Left kidney (tissue), 2 donors: ENCODE data around the gene VSIG8. TPM values are rescaled to one million over a fixed set of nuclear protein-coding genes. Genes with fewer than 3 reads are reported as not detected.
A peak's percentile ranks its signal among the peaks of the same experiment; 100 is the strongest.

Experiments used
- DNase-seq: peaks from one replicate; pipeline ENCODE4 v3.0.0-alpha.2; 2013
- polyA plus RNA-seq: library from polyadenylated mRNA; unstranded; fragments of 120-200 nt; gene quantifications from one replicate; pipeline ENCODE4 v1.2.1, GENCODE V29; 2013; ENCODE audit not compliant: insufficient read length

Gene VSIG8
- polyA plus RNA-seq, 1 donor = 0.17 TPM

- no peak for DNase-seq
Observed at GRCh38 chr1:159884296-159884695, 21.8 kb upstream of the VSIG8 start.

- DNase-seq = no peak
Observed at GRCh38 chr1:159883134-159883533, 20.7 kb upstream of the VSIG8 start.

GRCh38 chr1:159882527-159882862, 20.0 kb upstream of the VSIG8 start:
- no peak for DNase-seq

GRCh38 chr1:159881622-159882526, 19.4 kb upstream of the VSIG8 start:
- DNase-seq = peak; percentile 61

- DNase-seq = no peak
Observed at GRCh38 chr1:159880430-159880829, 18.0 kb upstream of the VSIG8 start.

GRCh38 chr1:159879977-159880376, 17.5 kb upstream of the VSIG8 start:
- DNase-seq = no peak

GRCh38 chr1:159879136-159879535, 16.7 kb upstream of the VSIG8 start:
- DNase-seq = no peak

- DNase-seq = no peak
Observed at GRCh38 chr1:159877695-159878444, 15.4 kb upstream of the VSIG8 start.

- no peak for DNase-seq
Observed at GRCh38 chr1:159873530-159874143, 11.2 kb upstream of the VSIG8 start.

- no peak for DNase-seq
Observed at GRCh38 chr1:159872891-159873290, 10.4 kb upstream of the VSIG8 start.

- DNase-seq = no peak
Observed at GRCh38 chr1:159870704-159871103, 8.2 kb upstream of the VSIG8 start.

GRCh38 chr1:159869607-159870006, 7.2 kb upstream of the VSIG8 start:
- no peak for DNase-seq

- no peak for DNase-seq
Observed at GRCh38 chr1:159869173-159869572, 6.7 kb upstream of the VSIG8 start.

GRCh38 chr1:159868766-159869165, 6.3 kb upstream of the VSIG8 start:
- DNase-seq = no peak

GRCh38 chr1:159867664-159868026, 5.2 kb upstream of the VSIG8 start:
- DNase-seq = peak; percentile 79

GRCh38 chr1:159866905-159867663, 4.6 kb upstream of the VSIG8 start:
- DNase-seq = no peak

- DNase-seq = no peak
Observed at GRCh38 chr1:159866066-159866465, 3.6 kb upstream of the VSIG8 start.

- DNase-seq = no peak
Observed at GRCh38 chr1:159864262-159864661, 1.8 kb upstream of the VSIG8 start.

GRCh38 chr1:159862031-159862430, 426 bp downstream of the VSIG8 start:
- DNase-seq = no peak

- DNase-seq = no peak
Observed at GRCh38 chr1:159861218-159861617, 1.2 kb downstream of the VSIG8 start.

- DNase-seq = no peak
Observed at GRCh38 chr1:159860456-159860855, 2.0 kb downstream of the VSIG8 start.

GRCh38 chr1:159859767-159860322, 2.6 kb downstream of the VSIG8 start:
- DNase-seq = no peak
